Mucosa of descending colon (tissue), 3 donors: Measurements from ENCODE around the gene CHMP5. TPM values are rescaled to one million over a fixed set of nuclear protein-coding genes. Genes with fewer than 3 reads are reported as not detected.

Source experiments
- ATAC-seq: fragments of 200-7000 bp; cut with Tn5 transposase; one replicate; pipeline ENCODE4 v1.9.1; 2020; ENCODE audit warnings: mild to moderate bottlenecking, moderate library complexity
- DNase-seq, 3 donors: peaks; one replicate each; pipeline ENCODE4 v3.0.0-alpha.2; 2020
- H3K36me3 ChIP-seq: fragments of 200-600 bp; one replicate; pipeline ENCODE4 v1.8.0; 2021; ENCODE audit warnings: low read depth, mild to moderate bottlenecking
- H3K4me1 ChIP-seq: fragments of 200-600 bp; one replicate; pipeline ENCODE4 v1.8.0; 2021; ENCODE audit warnings: low read depth, mild to moderate bottlenecking
- H3K4me3 ChIP-seq: fragments of 200-600 bp; one replicate; pipeline ENCODE4 v1.8.0; 2021; ENCODE audit warnings: mild to moderate bottlenecking
- H3K9me3 ChIP-seq: fragments of 200-600 bp; one replicate; pipeline ENCODE4 v1.8.0; 2021; ENCODE audit warnings: mild to moderate bottlenecking
- intact Hi-C, 2 donors: fragments of 100-400 bp; cut with DNase I in 1 of 2; cut with micrococcal nuclease in 1 of 2; formaldehyde crosslinking; loops; one replicate each; pipeline versions ENCODE4 v1.11.0 to v1.11.1; 2022; cut with DNase I, micrococcal nuclease
- long read RNA-seq, 2 donors: library from polyadenylated mRNA; unstranded; transcript quantifications; one replicate each; pipeline ENCODE4 v2.0.0, GENCODE V29; 2019 to 2021
- total RNA-seq, 3 donors: library from RNA; stranded (reverse); fragmentation: NEBNext Ultra II Directional in 2 of 3; extraction: Animal tissue kit (Norgen Biotek cat#: 25700) in 2 of 3; gene quantifications; one replicate each; pipeline versions ENCODE4 v1.2.1 to v1.2.4, GENCODE V29; 2021 to 2023
- TF ChIP-seq, protein P1 (sequence below): fragments of 200-600 bp; IDR thresholded peaks from one replicate; pipeline ENCODE4 v1.8.0; 2022; ENCODE audit warnings: antibody characterized with exemption, mild to moderate bottlenecking
- donor health status: DM: no; HTN: no; CAD: no; lungs with moderate emphysema.
- donor health status: DM: no; HTN: no; CAD: no.
- donor health status: DM: no; HTN: yes; CAD: no.

CHMP5 gene
- total RNA-seq = 10 to 100 TPM; 72.2 to 98.1 (median 84.3) TPM
- long read RNA-seq, donor 1, transcript CHMP5-201 (8 exons, 1,477 nt) = major isoform, 117 of 122 reads
- long read RNA-seq, donor 1, partial matches to known transcripts = 3 of 122 reads
- long read RNA-seq, donor 1, other reads (novel, unspliced or antisense) = 2 of 122 reads
- long read RNA-seq, donor 2, transcript CHMP5-201 (8 exons, 1,477 nt) = major isoform, 191 of 202 reads
- long read RNA-seq, donor 2, partial matches to known transcripts = 2 of 202 reads
- long read RNA-seq, donor 2, other reads (novel, unspliced or antisense) = 7 of 202 reads

DNA sequence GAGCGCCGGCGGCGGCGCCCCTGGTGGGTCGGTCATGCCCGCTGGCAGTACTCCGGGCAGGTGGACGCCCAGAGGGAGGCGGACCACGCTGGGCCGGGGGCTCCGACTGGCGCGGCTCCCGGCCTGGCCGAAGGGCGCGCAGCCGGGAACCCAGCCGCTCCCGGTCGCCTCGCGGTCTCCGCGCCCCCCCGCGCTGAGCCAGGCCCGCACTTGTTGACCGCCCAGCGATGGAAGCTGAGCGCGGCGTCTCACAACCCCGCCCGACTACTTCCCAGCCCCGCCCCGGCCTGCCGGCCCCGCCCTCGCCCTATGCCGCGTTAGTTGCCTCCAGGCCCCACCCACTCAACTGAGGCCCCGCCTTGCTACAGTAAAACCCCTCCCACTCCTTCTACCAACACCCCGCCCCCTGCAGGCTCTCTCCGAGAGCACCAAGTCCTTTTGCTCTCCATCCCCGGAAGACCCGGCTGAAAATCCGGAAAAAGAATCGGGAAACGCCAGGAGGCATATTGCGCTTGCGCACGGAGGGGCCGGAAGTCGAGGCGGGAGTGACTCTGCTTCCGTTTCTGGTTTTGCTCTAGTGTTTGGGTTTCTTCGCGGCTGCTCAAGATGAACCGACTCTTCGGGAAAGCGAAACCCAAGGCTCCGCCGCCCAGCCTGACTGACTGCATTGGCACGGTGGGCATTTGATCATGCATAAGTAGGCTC is at the start of gene CHMP5, which contains the start of gene BAG1:
Gene CHMP5, plus strand, starts transcription at position 577 of the 705 bp plus-strand sequence. Its CDS starts 30 bp downstream, at position 607.
Gene BAG1, minus strand, starts transcription at position 236 of the 705 bp plus-strand sequence.
- Histone ChIP-seq H3K9me3 (no peaks in the 10 kb centered on the region), H3K4me3 (peak within 1 kb of the TSS; percentile 85), H3K36me3 (peaks cover 8% of the 10 kb centered on the region), H3K4me1 (peaks cover 12% of the 10 kb centered on the region)
- intact Hi-C loops = no loop called here
- DNase-seq (peak; percentile 100), ATAC-seq (peak; percentile 98)
- TF ChIP-seq, protein P1, sequence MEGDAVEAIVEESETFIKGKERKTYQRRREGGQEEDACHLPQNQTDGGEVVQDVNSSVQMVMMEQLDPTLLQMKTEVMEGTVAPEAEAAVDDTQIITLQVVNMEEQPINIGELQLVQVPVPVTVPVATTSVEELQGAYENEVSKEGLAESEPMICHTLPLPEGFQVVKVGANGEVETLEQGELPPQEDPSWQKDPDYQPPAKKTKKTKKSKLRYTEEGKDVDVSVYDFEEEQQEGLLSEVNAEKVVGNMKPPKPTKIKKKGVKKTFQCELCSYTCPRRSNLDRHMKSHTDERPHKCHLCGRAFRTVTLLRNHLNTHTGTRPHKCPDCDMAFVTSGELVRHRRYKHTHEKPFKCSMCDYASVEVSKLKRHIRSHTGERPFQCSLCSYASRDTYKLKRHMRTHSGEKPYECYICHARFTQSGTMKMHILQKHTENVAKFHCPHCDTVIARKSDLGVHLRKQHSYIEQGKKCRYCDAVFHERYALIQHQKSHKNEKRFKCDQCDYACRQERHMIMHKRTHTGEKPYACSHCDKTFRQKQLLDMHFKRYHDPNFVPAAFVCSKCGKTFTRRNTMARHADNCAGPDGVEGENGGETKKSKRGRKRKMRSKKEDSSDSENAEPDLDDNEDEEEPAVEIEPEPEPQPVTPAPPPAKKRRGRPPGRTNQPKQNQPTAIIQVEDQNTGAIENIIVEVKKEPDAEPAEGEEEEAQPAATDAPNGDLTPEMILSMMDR = peak; percentile 36

DNA sequence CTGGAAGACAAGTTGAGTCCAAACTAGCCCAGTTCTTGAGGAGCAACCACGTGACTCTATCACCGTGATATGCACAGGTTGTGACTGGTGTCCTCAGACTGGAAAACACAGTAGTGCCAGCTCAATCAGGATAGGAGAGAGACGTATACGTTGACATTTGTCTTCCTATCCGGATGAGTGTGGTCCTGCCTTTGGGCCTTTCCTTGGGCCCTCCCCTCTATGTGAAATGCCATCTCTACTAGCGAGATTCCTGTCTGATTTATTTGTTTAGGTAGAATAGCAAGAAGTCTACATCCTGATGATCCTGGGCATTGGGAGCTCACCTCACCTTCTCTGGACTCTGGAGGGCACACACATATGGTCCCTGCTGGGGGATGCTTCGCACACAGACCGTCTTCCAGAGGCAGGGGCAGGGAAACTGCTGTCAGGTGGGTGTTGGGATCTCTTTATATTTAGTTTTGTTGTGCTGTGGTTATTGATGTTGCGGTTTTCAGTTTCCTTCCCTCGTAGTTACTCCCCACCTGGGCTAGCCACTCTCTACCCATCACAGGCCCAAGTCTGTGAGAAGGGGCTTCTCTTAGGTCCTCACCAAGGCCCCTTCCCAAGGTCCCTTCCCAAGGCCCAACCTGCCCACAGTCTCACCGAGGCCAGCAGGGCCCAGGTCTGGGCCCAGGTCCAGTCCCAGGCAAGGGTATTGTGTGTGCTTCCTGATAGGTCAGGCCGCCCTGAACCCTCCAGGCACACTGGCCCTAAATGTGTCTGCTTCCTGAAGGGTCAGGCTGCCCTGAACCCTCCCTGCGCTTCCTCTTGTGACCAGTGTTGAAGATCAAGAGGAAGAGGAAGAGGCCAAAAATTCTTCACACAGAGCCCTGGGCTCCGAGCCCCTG is 43.9 kb upstream of the CHMP5 start:
- Histone ChIP-seq H3K4me3 (no peak overlapping the region), H3K9me3 (no peaks in the 10 kb centered on the region), H3K4me1 (peaks cover 8% of the 10 kb centered on the region), H3K36me3 (no peaks in the 10 kb centered on the region)
- intact Hi-C loops = no loop called here
- TF ChIP-seq, protein P1 = no peak
- DNase-seq (no peak), ATAC-seq (peak; percentile 24)

- Histone ChIP-seq H3K4me1 (peaks cover 8% of the 10 kb centered on the region), H3K36me3 (no peaks in the 10 kb centered on the region), H3K4me3 (no peak overlapping the region), H3K9me3 (no peaks in the 10 kb centered on the region)
- TF ChIP-seq, protein P1 = no peak
- DNase-seq (no peak), ATAC-seq (no peak)
- intact Hi-C loops = no loop called here
These were observed 43.3 kb upstream of the CHMP5 start for GRCh38 chr9:33221568-33221884.

- intact Hi-C loops = no loop called here
These were observed 42.8 kb upstream of the CHMP5 start for GRCh38 chr9:33222031-33222430.

GRCh38 chr9:33223696-33224095 is 41.2 kb upstream of the CHMP5 start:
- ATAC-seq = no peak

More at GRCh38 chr9:33222031-33222430, 42.8 kb upstream of the CHMP5 start:
- peaks cover 8% of the 10 kb centered on the region for H3K4me1 ChIP-seq
- no peak for DNase-seq
- H3K4me3 ChIP-seq = no peak overlapping the region
- ATAC-seq = no peak
- TF ChIP-seq, protein P1 = no peak
- H3K36me3 ChIP-seq = no peaks in the 10 kb centered on the region
- no peaks in the 10 kb centered on the region for H3K9me3 ChIP-seq

More at GRCh38 chr9:33223696-33224095, 41.2 kb upstream of the CHMP5 start:
- DNase-seq = no peak
- H3K4me3 ChIP-seq = no peak overlapping the region
- intact Hi-C loops = no loop called here
- peaks cover 9% of the 10 kb centered on the region for H3K4me1 ChIP-seq
- no peaks in the 10 kb centered on the region for H3K9me3 ChIP-seq
- H3K36me3 ChIP-seq = no peaks in the 10 kb centered on the region
- TF ChIP-seq, protein P1 = no peak
